GM12878 (cell line): Measurements from ENCODE around the gene MYO7B. TPM values are rescaled to one million over a fixed set of nuclear protein-coding genes. Genes with fewer than 3 reads are reported as not detected.
A peak's percentile ranks its signal among the peaks of the same experiment; 100 is the strongest.

ENCODE experiments used
- ATAC-seq: fragments of 200-7000 bp; cut with Tn5 transposase; 3 replicates; pipeline ENCODE4 v1.9.1; 2020; ENCODE audit warnings: mild to moderate bottlenecking, moderate library complexity
- BruUV-seq: library from RNA; stranded (reverse); fragments of 400-500 nt; replicated peaks from 2 replicates; lab custom pipeline; 2021; lab: Mats Ljungman, UMichigan
- CTCF ChIA-PET: fragments of 300-600 bp; sonication (Branson Sonifier 250); formaldehyde crosslinking; extraction: SDS; loops from one replicate; lab custom pipeline; 2021; ENCODE audit warnings: inconsistent platforms; lab: Yijun Ruan, JAX
- POLR2A ChIA-PET: fragments of 350-600 bp; formaldehyde crosslinking; extraction: SDS; loops from one replicate; lab custom pipeline; 2021; ENCODE audit warnings: inconsistent platforms; lab: Charles Lee
- RAD21 ChIA-PET: fragments of 300-600 bp; sonication (Branson Sonifier 250); formaldehyde crosslinking; loops from one replicate; lab custom pipeline; 2023; ENCODE audit warnings: antibody characterized with exemption; ENCODE audit not compliant: unreplicated experiment; lab: Charles Lee
- SMC1A ChIA-PET: fragments of 300-600 bp; sonication (Branson Sonifier 250); formaldehyde crosslinking; loops from one replicate; lab custom pipeline; 2023; ENCODE audit not compliant: unreplicated experiment, uncharacterized antibody; lab: Charles Lee
- DNase-seq: peaks from one replicate; pipeline ENCODE4 v3.0.0-alpha.2; 2011; ENCODE audit warnings: low read depth, low spot score
- FAIRE-seq: peaks from 3 replicates; lab custom pipeline; 2011; peaks lifted over from hg19 to GRCh38; lab: Jason Lieb, UNC
- H2AFZ ChIP-seq: 2 replicates; pipeline ENCODE4 v1.6.0; 2011; ENCODE audit warnings: low read depth, low read length, control low read depth; ENCODE audit not compliant: control insufficient read depth
- H3K27ac ChIP-seq: 2 replicates; pipeline ENCODE4 v1.5.1; 2011; ENCODE audit warnings: control low read depth; ENCODE audit not compliant: control insufficient read depth, insufficient read depth
- H3K27me3 ChIP-seq, 2 experiments: replicated peaks in 1 of 2; 2 replicates each; pipeline versions ENCODE4 v1.6.0 to v1.6.1; 2011; ENCODE audit warnings: low read length in 1 of 2; ENCODE audit not compliant: control insufficient read depth in 2 of 2, insufficient read depth in 2 of 2
- H3K36me3 ChIP-seq, 2 experiments: 2 replicates each; pipeline ENCODE4 v1.5.1; 2011; ENCODE audit warnings: low read length in 1 of 2; ENCODE audit not compliant: control insufficient read depth in 2 of 2, insufficient read depth in 2 of 2
- H3K4me1 ChIP-seq: 2 replicates; pipeline ENCODE4 v1.6.1; 2011; ENCODE audit warnings: mild to moderate bottlenecking, low read length, moderate library complexity, mixed read lengths; ENCODE audit not compliant: control insufficient read depth, insufficient read depth
- H3K4me2 ChIP-seq: 2 replicates; pipeline ENCODE4 v1.6.0; 2011; ENCODE audit warnings: control low read depth; ENCODE audit not compliant: control insufficient read depth, insufficient read depth
- H3K4me3 ChIP-seq: fragments of 200-600 bp; sonication (generic); 2 replicates; pipeline ENCODE4 v1.5.1; 2016
- H3K79me2 ChIP-seq: 2 replicates; pipeline ENCODE4 v1.6.0; 2011; ENCODE audit warnings: low read length; ENCODE audit not compliant: control insufficient read depth, insufficient read depth
- H3K9ac ChIP-seq: 2 replicates; pipeline ENCODE4 v1.8.0; 2011; ENCODE audit warnings: low read length, control low read depth, mixed read lengths; ENCODE audit not compliant: control insufficient read depth, insufficient read depth
- H3K9me3 ChIP-seq: replicated peaks from 3 replicates; pipeline ENCODE4 v1.5.1; 2011; ENCODE audit warnings: mild to moderate bottlenecking, low read length; ENCODE audit not compliant: control insufficient read depth, insufficient read depth
- H4K20me1 ChIP-seq: 2 replicates; pipeline ENCODE4 v1.6.0; 2011; ENCODE audit not compliant: control insufficient read depth, insufficient read depth
- BMI1 ChIP-seq: fragments of 450-650 bp; IDR thresholded peaks from 2 replicates; pipeline ENCODE4 v1.6.1; 2016; ENCODE audit warnings: mild to moderate bottlenecking, moderate library complexity, borderline replicate concordance
- CBFB ChIP-seq: IDR thresholded peaks from 2 replicates; pipeline ENCODE4 v1.6.1; 2016; ENCODE audit warnings: antibody characterized with exemption, low read depth
- KAT2A ChIP-seq: conservative IDR thresholded peaks from 2 replicates; pipeline ENCODE4 v1.6.1; 2011; ENCODE audit warnings: low read depth, low read length; ENCODE audit not compliant: control insufficient read depth
- MEF2A ChIP-seq: IDR thresholded peaks from 2 replicates; pipeline ENCODE4 v1.6.1; 2011; ENCODE audit warnings: low read depth, mild to moderate bottlenecking, low read length, moderate library complexity; ENCODE audit not compliant: insufficient read depth
- MLLT1 ChIP-seq: fragments of 450-650 bp; IDR thresholded peaks from 2 replicates; pipeline ENCODE4 v1.6.1; 2016; ENCODE audit warnings: mild to moderate bottlenecking
- RUNX3 ChIP-seq: IDR thresholded peaks from 2 replicates; pipeline ENCODE4 v1.6.1; 2012; ENCODE audit warnings: low read length, inconsistent platforms
- SIN3A ChIP-seq: IDR thresholded peaks from 2 replicates; pipeline ENCODE4 v1.6.1; 2012; ENCODE audit warnings: low read depth, low read length, improper control_type of control experiment
- SREBF1 ChIP-seq: IDR thresholded peaks from 2 replicates; pipeline ENCODE4 v1.6.1; 2012; ENCODE audit warnings: mild to moderate bottlenecking, low read length
- TAF1 ChIP-seq: IDR thresholded peaks from 2 replicates; pipeline ENCODE4 v1.6.1; 2011; ENCODE audit warnings: mild to moderate bottlenecking, low read depth, low read length, borderline replicate concordance
- TCF3 ChIP-seq: IDR thresholded peaks from 2 replicates; pipeline ENCODE4 v1.6.1; 2012; ENCODE audit warnings: low read depth, mild to moderate bottlenecking, low read length, borderline replicate concordance; ENCODE audit not compliant: insufficient read depth
- ZZZ3 ChIP-seq: IDR thresholded peaks from 2 replicates; pipeline ENCODE4 v1.6.1; 2011; ENCODE audit warnings: low read depth; ENCODE audit not compliant: control insufficient read depth, insufficient read length
- WGBS: methylation state at CpG from one replicate; pipeline ENCODE4 v1.1.6; 2016; ENCODE audit warnings: low lambda C conversion rate; ENCODE audit not compliant: insufficient replicate concordance, insufficient coverage; ENCODE audit errors: missing lambda C conversion rate; 5-methylcytosine and 5-hydroxymethylcytosine counted together
- in situ Hi-C: fragments of 300-500 bp; cut with MboI; formaldehyde crosslinking; loops from 9 replicates; pipeline ENCODE4 v1.14.3; 2018; ENCODE audit warnings: mixed read lengths
- intact Hi-C: fragments of 100-400 bp; cut with micrococcal nuclease; formaldehyde crosslinking; loops from one replicate; pipeline ENCODE4 v1.14.2; 2022; ENCODE audit not compliant: unreplicated experiment
- polyA plus RNA-seq, 11 experiments: library from polyadenylated mRNA; depleted of rRNA in 4 of 11; unstranded in 6 of 11; stranded (reverse) in 5 of 11; fragments of >200 nt; fragmentation: Nextera tagmentation in 4 of 11; fragmentation: Illumina TruSeq in 1 of 11; extraction: Ambion mirVana in 4 of 11; extraction: Trizol in 1 of 11; gene quantifications; 1 replicate in 1 of 11; 2 replicates in 10 of 11; pipeline versions ENCODE4 v1.2.1 to v1.2.3, GENCODE V29; 2011 to 2016; ENCODE audit warnings: inconsistent platforms in 2 of 11, missing spikeins in 2 of 11, low read depth in 1 of 11
- total RNA-seq, 4 experiments: library from RNA; depleted of rRNA in 3 of 4; stranded (reverse); fragments of >200 nt in 3 of 4; fragmentation: Illumina TruSeq in 1 of 4; extraction: Trizol in 1 of 4; gene quantifications; 2 replicates each; pipeline versions ENCODE4 v1.2.1 to v1.2.3, GENCODE V29; 2013 to 2021

MYO7B gene
- total and polyA plus RNA-seq, 10 of the 15 experiments (the other 5 are each of a cell fraction or from before 2014, with no cell fraction given): 0.08 to 4.8 (median 1.2) TPM

GRCh38 chr2:127485694-127486071, 49.8 kb upstream of the MYO7B start:
- Histone ChIP-seq H3K36me3 (peaks cover 21 to 26% of the 10 kb centered on the region in 2 experiments), H3K79me2 (no peaks in the 10 kb centered on the region), H3K9me3 (no peaks in the 10 kb centered on the region), H3K27ac (no peak overlapping the region), H3K27me3 (no peaks in the 10 kb centered on the region), H4K20me1 (no peaks in the 10 kb centered on the region), H3K4me3 (no peak overlapping the region), H3K4me1 (no peaks in the 10 kb centered on the region), H3K4me2 (no peak overlapping the region), H2AFZ (no peak overlapping the region), H3K9ac (no peak overlapping the region)
- DNase-seq: no peak
- ChIA-PET POLR2A (no interaction called here), RAD21 (no interaction called here), CTCF (no interaction called here), SMC1A (interaction anchor here (1.1 kb wide), 1 partner anchor 24 kb away, joined by 7 read pairs; no protein-coding TSS in a partner anchor)
- 75% methylated on average over 5 of the region's 5 CpGs for WGBS
- intact Hi-C loops: no loop called here
- TSS peak; percentile 6 for BruUV-seq
- no peak for FAIRE-seq
- no peak for ATAC-seq
- TF ChIP-seq MLLT1 (no peak), KAT2A (no peak), ZZZ3 (no peak), CBFB (no peak), TAF1 (no peak), BMI1 (no peak), SREBF1 (no peak), TCF3 (no peak), SIN3A (no peak), RUNX3 (no peak), MEF2A (no peak)
- in situ Hi-C loops: no loop called here
